Measurements from ENCODE around the gene IL23R. TPM values are rescaled to one million over a fixed set of nuclear protein-coding genes. Genes with fewer than 3 reads are reported as not detected.

The IL23R gene
- total RNA-seq, 1 experiment from 2014 or later = not detected

DNA sequence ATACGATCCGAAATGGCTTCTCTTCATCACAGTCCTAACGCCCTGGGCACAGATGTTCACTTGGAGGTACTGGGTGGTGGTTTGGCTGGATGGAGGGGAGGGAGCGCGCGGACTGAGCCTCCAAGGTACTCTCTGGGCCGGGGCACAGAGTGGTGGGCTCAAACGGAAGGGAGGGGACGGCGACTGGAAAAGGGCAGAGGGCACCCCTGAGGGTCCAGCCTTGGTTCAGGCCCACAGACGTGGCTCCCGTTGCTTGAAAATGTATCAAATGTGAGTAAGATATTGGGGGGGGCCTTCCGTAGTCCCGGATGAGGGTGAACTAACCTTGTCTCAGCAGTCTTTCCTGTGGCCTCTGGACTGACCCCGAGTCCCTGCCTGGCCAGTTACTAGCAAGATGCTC is 141.9 kb downstream of the IL23R start:
- peak overlapping the region; percentile 61 to 88 for H3K4me3 Mint-ChIP-seq
- Histone ChIP-seq H3K23me2 (ENCODE audit: insufficient read length, low read depth, low read length, poor library complexity, severe bottlenecking) (peaks cover 5% of the 10 kb centered on the region), H2BK5ac (ENCODE audit: insufficient read length, low read length) (no peak overlapping the region), H3K79me2 (ENCODE audit: insufficient read depth, low read length) (no peaks in the 10 kb centered on the region), H3K79me1 (ENCODE audit: insufficient read depth, low read depth, low read length, poor library complexity, severe bottlenecking) (no peaks in the 10 kb centered on the region), H3K18ac (ENCODE audit: insufficient read length, low read depth, low read length) (no peak overlapping the region), H3K4ac (ENCODE audit: low read depth, low read length) (no peak overlapping the region), H2AK5ac (ENCODE audit: insufficient read length, low read length) (no peak overlapping the region), H3K56ac (ENCODE audit: insufficient read length, low read depth, low read length) (no peak overlapping the region), H3K4me1 (ENCODE audit: insufficient read depth, low read length) (no peaks in the 10 kb centered on the region), H3K23ac (ENCODE audit: insufficient read length, low read depth, low read length) (no peak overlapping the region), H4K8ac (replicated peaks; ENCODE audit: insufficient read length, low read depth, low read length) (no peak overlapping the region), H2AFZ (ENCODE audit: low read length) (no peak overlapping the region), H3K4me2 (ENCODE audit: insufficient read depth, insufficient read length, low read length) (peak overlapping the region; percentile 92), H2BK15ac (ENCODE audit: low read depth, low read length) (no peak overlapping the region), H3K9ac (ENCODE audit: extremely low read depth, insufficient read length, low read length) (no peak overlapping the region), H3K27ac (ENCODE audit: insufficient read length, low read depth, low read length) (no peak overlapping the region), H4K20me1 (ENCODE audit: control insufficient read depth, insufficient read depth, insufficient read length) (no peaks in the 10 kb centered on the region), H3T11ph (ENCODE audit: low read length) (no peak overlapping the region), H3K27me3 (ENCODE audit: insufficient read depth, low read length) (peaks cover 13% of the 10 kb centered on the region), H3K14ac (ENCODE audit: insufficient read depth, low read length) (no peak overlapping the region), H2BK12ac (ENCODE audit: insufficient read length, low read depth, low read length) (no peak overlapping the region), H3K9me3 (ENCODE audit: control insufficient read depth, low read depth, low read length) (no peaks in the 10 kb centered on the region), H4K91ac (ENCODE audit: insufficient read length, low read depth, low read length) (no peak overlapping the region), H2BK20ac (ENCODE audit: low read depth, low read length, poor library complexity, severe bottlenecking) (no peak overlapping the region), H4K5ac (ENCODE audit: insufficient read length, low read depth, low read length) (no peak overlapping the region), H2BK120ac (ENCODE audit: low read depth, low read length, poor library complexity, severe bottlenecking) (no peak overlapping the region)
- H3K36me3 Mint-ChIP-seq (ENCODE audit: insufficient read depth in 1 of 3, low read depth in 3 of 3) = no peaks in the 10 kb centered on the region
- H3K9me3 Mint-ChIP-seq = no peaks in the 10 kb centered on the region
- H3K4me1 Mint-ChIP-seq = peaks cover 7% of the 10 kb centered on the region in 2 experiments; a peak in 3 of 4 replicates
- H3K27me3 Mint-ChIP-seq (ENCODE audit: low read depth) = peaks cover 80% of the 10 kb centered on the region
- peak; percentile 39 for DNase-seq
- H3K27ac Mint-ChIP-seq = peak overlapping the region in 1 of 3 experiments; percentile 79; a peak in 2 of 7 replicates
- TF ChIP-seq, protein P1, sequence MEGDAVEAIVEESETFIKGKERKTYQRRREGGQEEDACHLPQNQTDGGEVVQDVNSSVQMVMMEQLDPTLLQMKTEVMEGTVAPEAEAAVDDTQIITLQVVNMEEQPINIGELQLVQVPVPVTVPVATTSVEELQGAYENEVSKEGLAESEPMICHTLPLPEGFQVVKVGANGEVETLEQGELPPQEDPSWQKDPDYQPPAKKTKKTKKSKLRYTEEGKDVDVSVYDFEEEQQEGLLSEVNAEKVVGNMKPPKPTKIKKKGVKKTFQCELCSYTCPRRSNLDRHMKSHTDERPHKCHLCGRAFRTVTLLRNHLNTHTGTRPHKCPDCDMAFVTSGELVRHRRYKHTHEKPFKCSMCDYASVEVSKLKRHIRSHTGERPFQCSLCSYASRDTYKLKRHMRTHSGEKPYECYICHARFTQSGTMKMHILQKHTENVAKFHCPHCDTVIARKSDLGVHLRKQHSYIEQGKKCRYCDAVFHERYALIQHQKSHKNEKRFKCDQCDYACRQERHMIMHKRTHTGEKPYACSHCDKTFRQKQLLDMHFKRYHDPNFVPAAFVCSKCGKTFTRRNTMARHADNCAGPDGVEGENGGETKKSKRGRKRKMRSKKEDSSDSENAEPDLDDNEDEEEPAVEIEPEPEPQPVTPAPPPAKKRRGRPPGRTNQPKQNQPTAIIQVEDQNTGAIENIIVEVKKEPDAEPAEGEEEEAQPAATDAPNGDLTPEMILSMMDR (conservative IDR thresholded peaks at IDR 0.05) = no peak
- no CpG with 5 or more reads among the region's 15 CpGs for WGBS (ENCODE audit: extremely low coverage, insufficient read length, low lambda C conversion rate)

Other genes starting within 250 kb of the IL23R start
- 0.81 and 1.4 TPM in 2 replicates for gene DNAI4, start 241.6 kb upstream of the IL23R start, total RNA-seq (2021)
- gene MIER1, start 241.5 kb upstream of the IL23R start, total RNA-seq (2021) = 28.5 and 29.7 TPM in 2 replicates
- gene SLC35D1, start 112.3 kb upstream of the IL23R start, total RNA-seq (2021) = 3.8 and 4.2 TPM in 2 replicates
- not detected in 2 replicates for gene C1orf141, start 31.5 kb upstream of the IL23R start, total RNA-seq (2021)
- 0.77 and 0.88 TPM in 2 replicates for gene IL12RB2, start 141.4 kb downstream of the IL23R start, total RNA-seq (2021)

Data from H9 (cell line).